ENCODE measurements around the gene ZNFX1. TPM values are rescaled to one million over a fixed set of nuclear protein-coding genes. Genes with fewer than 3 reads are reported as not detected.

Gene ZNFX1
- total and polyA plus RNA-seq, 12 donors, result 10.7 to 39.6 (median 27.0) TPM

DNA sequence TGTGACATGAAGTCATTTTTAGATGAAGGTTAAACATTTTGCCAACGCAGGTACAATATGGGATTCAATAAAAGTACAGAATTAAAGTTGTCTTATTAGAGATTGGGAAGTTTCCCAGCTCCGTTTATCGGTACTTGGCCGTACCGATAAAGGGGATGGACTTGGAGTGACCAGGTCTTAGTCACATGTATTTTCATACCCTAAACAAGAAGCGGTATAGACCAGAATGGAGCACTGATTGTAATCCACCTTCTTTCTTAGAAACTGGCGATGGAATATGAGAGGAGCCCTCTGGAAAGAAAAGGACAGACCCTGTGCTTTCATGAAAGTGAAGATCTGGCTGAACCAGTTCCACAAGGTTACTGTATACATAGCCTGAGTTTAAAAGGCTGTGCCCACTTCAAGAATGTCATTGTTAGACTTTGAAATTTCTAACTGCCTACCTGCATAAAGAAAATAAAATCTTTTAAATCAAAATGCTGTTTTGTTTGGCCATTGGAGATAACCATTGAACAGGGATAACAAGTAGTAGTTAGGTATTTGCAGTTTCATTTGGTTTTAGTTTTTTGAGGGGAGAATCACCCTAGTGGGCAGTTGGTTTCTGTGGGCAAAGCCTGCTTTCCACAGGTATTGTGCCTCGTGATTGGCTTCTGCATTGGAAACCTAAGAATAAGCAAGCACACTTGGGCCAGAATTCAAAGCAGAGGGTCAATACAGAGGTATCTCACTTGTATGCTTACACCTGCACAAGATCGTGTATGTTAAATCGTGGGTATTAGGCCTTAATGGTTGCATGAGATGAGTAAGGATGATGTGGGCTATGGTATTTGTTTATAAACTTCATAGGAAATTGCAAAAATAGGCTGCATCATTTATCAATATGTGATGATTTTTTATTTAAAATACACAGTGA, 11.2 kb upstream of the ZNFX1 start:
- intact Hi-C loops (cut with DNase I), result no loop called here
- Histone ChIP-seq H3K36me3 (replicated peaks in 1 of 2) (peaks cover 0 to 69% of the 10 kb centered on the region in 2 donors), H3K27me3 (no peaks in the 10 kb centered on the region), H3K27ac (no peak overlapping the region), H3K4me1 (replicated peaks in 1 of 2) (peaks cover 5 to 7% of the 10 kb centered on the region in 2 donors), H3K9me3 (replicated peaks in 1 of 3) (peaks cover 0 to 13% (median 0%) of the 10 kb centered on the region in 3 donors), H3K4me3 (no peak overlapping the region)
- DNase-seq, result peak in 1 of 7 donors; percentile 24
- no peak for TF ChIP-seq POLR2A (IDR thresholded peaks at IDR 0.05)
- TF ChIP-seq, protein P1, sequence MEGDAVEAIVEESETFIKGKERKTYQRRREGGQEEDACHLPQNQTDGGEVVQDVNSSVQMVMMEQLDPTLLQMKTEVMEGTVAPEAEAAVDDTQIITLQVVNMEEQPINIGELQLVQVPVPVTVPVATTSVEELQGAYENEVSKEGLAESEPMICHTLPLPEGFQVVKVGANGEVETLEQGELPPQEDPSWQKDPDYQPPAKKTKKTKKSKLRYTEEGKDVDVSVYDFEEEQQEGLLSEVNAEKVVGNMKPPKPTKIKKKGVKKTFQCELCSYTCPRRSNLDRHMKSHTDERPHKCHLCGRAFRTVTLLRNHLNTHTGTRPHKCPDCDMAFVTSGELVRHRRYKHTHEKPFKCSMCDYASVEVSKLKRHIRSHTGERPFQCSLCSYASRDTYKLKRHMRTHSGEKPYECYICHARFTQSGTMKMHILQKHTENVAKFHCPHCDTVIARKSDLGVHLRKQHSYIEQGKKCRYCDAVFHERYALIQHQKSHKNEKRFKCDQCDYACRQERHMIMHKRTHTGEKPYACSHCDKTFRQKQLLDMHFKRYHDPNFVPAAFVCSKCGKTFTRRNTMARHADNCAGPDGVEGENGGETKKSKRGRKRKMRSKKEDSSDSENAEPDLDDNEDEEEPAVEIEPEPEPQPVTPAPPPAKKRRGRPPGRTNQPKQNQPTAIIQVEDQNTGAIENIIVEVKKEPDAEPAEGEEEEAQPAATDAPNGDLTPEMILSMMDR (IDR thresholded peaks at IDR 0.05), result no peak
- 94 to 98% (median 96%) methylated on average over 10 of the region's 10 CpGs for WGBS, 4 donors

DNA sequence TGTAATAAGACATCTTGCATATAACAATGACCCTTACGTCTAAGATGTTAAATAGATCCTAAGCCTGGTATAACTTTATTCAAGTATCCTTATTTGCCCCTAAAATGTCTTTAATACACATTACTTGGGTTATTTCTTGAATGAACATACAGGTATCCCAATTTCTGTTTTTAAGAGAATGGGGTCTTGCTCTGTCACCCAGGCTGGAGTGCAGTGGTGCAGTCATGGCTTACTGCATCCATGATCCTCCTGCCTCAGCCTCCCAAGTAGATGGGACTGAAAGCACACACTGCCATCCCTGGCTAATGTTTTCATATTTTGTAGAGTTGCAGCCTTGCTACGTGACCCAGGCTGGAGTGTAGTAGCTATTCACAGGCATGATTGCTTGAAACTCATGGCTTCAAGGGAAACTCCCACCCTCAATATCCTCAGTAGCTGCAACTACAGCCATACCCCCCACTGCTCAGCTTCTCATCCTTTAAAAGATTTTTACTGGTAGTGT, 10.4 kb upstream of the ZNFX1 start:
- Histone ChIP-seq H3K36me3 (replicated peaks in 1 of 2) (peaks cover 0 to 77% of the 10 kb centered on the region in 2 donors), H3K27ac (peak overlapping the region in 1 of 5 donors; percentile 18), H3K4me1 (replicated peaks in 1 of 2) (peaks cover 5 to 12% of the 10 kb centered on the region in 2 donors), H3K4me3 (no peak overlapping the region), H3K9me3 (replicated peaks in 1 of 3) (peaks cover 0 to 13% (median 0%) of the 10 kb centered on the region in 3 donors), H3K27me3 (no peaks in the 10 kb centered on the region)
- 83 to 92% (median 84%) methylated on average over 2 of the region's 2 CpGs for WGBS, 4 donors
- intact Hi-C loops (cut with DNase I), result no loop called here
- TF ChIP-seq, protein P1 (IDR thresholded peaks at IDR 0.05), result no peak
- TF ChIP-seq POLR2A (IDR thresholded peaks at IDR 0.05), result no peak
- no peak for DNase-seq

DNA sequence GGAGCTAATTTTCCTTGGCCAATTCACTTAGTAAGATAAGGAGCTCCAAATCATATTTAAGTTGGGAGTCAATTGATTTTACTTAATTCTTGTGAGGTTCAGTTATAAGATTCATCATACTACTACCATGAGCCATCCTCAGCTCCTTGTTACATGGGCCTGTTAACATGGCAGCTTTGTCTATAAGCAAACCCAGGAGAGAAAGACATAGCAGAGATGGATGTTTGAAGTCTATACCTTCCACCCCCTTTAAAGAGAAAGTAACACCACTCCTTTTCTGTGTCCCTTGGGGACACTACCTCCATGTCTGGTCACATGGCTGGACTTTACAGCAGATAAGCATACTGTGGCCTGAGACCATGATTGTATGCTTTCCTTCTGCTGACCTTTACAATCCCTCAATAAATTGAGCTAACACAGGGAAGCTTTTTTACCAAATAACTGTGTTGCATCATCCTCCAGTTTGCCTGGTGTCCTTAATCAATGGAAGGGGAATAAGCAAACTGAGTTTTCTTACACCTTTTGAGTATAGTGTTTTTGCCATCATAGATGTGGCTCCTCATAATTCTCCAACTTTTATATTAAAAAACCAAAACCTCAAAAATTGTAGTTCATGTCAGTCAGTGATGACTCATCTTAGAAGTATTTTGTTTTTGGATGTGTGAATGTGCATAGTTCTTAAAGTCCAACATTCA, 9.8 kb upstream of the ZNFX1 start:
- Histone ChIP-seq H3K4me1 (replicated peaks in 1 of 2) (peaks cover 5 to 12% of the 10 kb centered on the region in 2 donors), H3K27me3 (no peaks in the 10 kb centered on the region), H3K36me3 (replicated peaks in 1 of 2) (peaks cover 0 to 83% of the 10 kb centered on the region in 2 donors), H3K9me3 (replicated peaks in 1 of 3) (peaks cover 0 to 13% (median 0%) of the 10 kb centered on the region in 3 donors), H3K27ac (peak overlapping the region in 1 of 5 donors; percentile 38), H3K4me3 (no peak overlapping the region)
- no peak for TF ChIP-seq POLR2A (IDR thresholded peaks at IDR 0.05)
- TF ChIP-seq, protein P1 (IDR thresholded peaks at IDR 0.05), result no peak
- intact Hi-C loops (cut with DNase I), result no loop called here
- DNase-seq, result peak in 1 of 7 donors; percentile 35
